OCI-LY7 (cell line): ENCODE data around the gene SAMMSON.

Experiments
- CTCF ChIP-seq: fragments of 200-600 bp; sonication (generic); conservative IDR thresholded peaks from 2 replicates; pipeline ENCODE4 v1.5.1; 2014; ENCODE audit warnings: mild to moderate bottlenecking, antibody characterized with exemption, low read length, moderate library complexity, mixed read lengths
- EZH2phosphoT487 ChIP-seq: fragments of 200-600 bp; sonication (generic); IDR thresholded peaks from 2 replicates; pipeline ENCODE4 v1.6.1; 2018; ENCODE audit warnings: low read depth, borderline replicate concordance, mild to moderate bottlenecking, mixed run types, antibody characterized with exemption, low read length, moderate library complexity, mixed read lengths

GRCh38 chr3:70061096-70061495 lies 61.6 kb downstream of the SAMMSON start:
- no peak for TF ChIP-seq CTCF
- no peak for TF ChIP-seq EZH2phosphoT487
